WTC11 (cell line): ENCODE results near the gene RCAN2. TPM values are rescaled to one million over a fixed set of nuclear protein-coding genes. Genes with fewer than 3 reads are reported as not detected.

Source experiments
- ATAC-seq: fragments of 200-7000 bp; cut with Tn5 transposase; 2 replicates; pipeline ENCODE4 v1.10.0; 2021; ENCODE audit warnings: mild to moderate bottlenecking, moderate library complexity
- CTCF ChIA-PET: fragments of 300-600 bp; sonication (Branson Sonifier 250); formaldehyde crosslinking; loops from one replicate; lab custom pipeline; 2021; ENCODE audit warnings: antibody characterized with exemption; lab: Charles Lee
- POLR2A ChIA-PET: fragments of 350-600 bp; sonication (Branson Sonifier 250); formaldehyde crosslinking; loops from one replicate; lab custom pipeline; 2021; ENCODE audit warnings: antibody characterized with exemption; lab: Charles Lee
- DNase-seq: peaks from one replicate; pipeline ENCODE4 v3.0.0; 2021; ENCODE audit warnings: low spot score
- H3K27ac Mint-ChIP-seq: 2 replicates; pipeline ENCODE4 v1.8.0; 2021; ENCODE audit warnings: mixed read lengths
- H3K27me3 Mint-ChIP-seq: 2 replicates; pipeline ENCODE4 v1.8.0; 2021; ENCODE audit warnings: low read depth, mild to moderate bottlenecking, moderate library complexity, mixed read lengths
- H3K36me3 Mint-ChIP-seq: 2 replicates; pipeline ENCODE4 v1.8.0; 2021; ENCODE audit warnings: mixed read lengths
- H3K4me1 Mint-ChIP-seq: 2 replicates; pipeline ENCODE4 v1.8.0; 2022; ENCODE audit warnings: mixed read lengths
- H3K4me3 Mint-ChIP-seq: 2 replicates; pipeline ENCODE4 v1.8.0; 2021; ENCODE audit warnings: mild to moderate bottlenecking, moderate library complexity, mixed read lengths
- H3K9me3 Mint-ChIP-seq: 2 replicates; pipeline ENCODE4 v1.8.0; 2021; ENCODE audit warnings: mixed read lengths
- CREM ChIP-seq: sonication (generic); formaldehyde crosslinking; IDR thresholded peaks from 2 replicates; pipeline ENCODE4 v1.8.1; 2022; ENCODE audit warnings: mild to moderate bottlenecking, missing genetic modification reagents, moderate library complexity
- MXD4 ChIP-seq: fragments of 250-450 bp; sonication (Bioruptor Pico); IDR thresholded peaks from 2 replicates; pipeline ENCODE4 v1.8.0; 2021; ENCODE audit warnings: mild to moderate bottlenecking, moderate library complexity, borderline replicate concordance
- MYBL2 ChIP-seq: sonication (generic); formaldehyde crosslinking; IDR thresholded peaks from 2 replicates; pipeline ENCODE4 v1.8.1; 2023; ENCODE audit warnings: mild to moderate bottlenecking, moderate library complexity, missing genetic modification reagents
- NFATC4 ChIP-seq: fragments of 250-450 bp; sonication (Bioruptor Pico); IDR thresholded peaks from 2 replicates; pipeline ENCODE4 v1.9.0; 2021; ENCODE audit warnings: mild to moderate bottlenecking
- RELA ChIP-seq: sonication (generic); formaldehyde crosslinking; IDR thresholded peaks from 2 replicates; pipeline ENCODE4 v1.8.1; 2022; ENCODE audit warnings: missing genetic modification reagents, mild to moderate bottlenecking, borderline replicate concordance
- SP1 ChIP-seq: sonication (generic); formaldehyde crosslinking; conservative IDR thresholded peaks from 2 replicates; pipeline ENCODE4 v1.8.1; 2022; ENCODE audit warnings: missing genetic modification reagents
- TCF7 ChIP-seq: sonication (generic); formaldehyde crosslinking; IDR thresholded peaks from 2 replicates; pipeline ENCODE4 v1.8.0; 2022; ENCODE audit warnings: mild to moderate bottlenecking, low read depth, missing genetic modification reagents, moderate library complexity
- TEAD4 ChIP-seq: sonication (generic); formaldehyde crosslinking; IDR thresholded peaks from 2 replicates; pipeline ENCODE4 v1.8.0; 2022; ENCODE audit warnings: mild to moderate bottlenecking, missing genetic modification reagents
- TP53 ChIP-seq: sonication (generic); formaldehyde crosslinking; IDR thresholded peaks from 2 replicates; pipeline ENCODE4 v1.8.1; 2023; ENCODE audit warnings: mild to moderate bottlenecking, missing genetic modification reagents
- ZNF263 ChIP-seq: sonication (generic); formaldehyde crosslinking; IDR thresholded peaks from 2 replicates; pipeline ENCODE4 v1.8.1; 2022; ENCODE audit warnings: low read depth, mild to moderate bottlenecking, moderate library complexity, missing genetic modification reagents
- ZNF317 ChIP-seq: sonication (generic); formaldehyde crosslinking; IDR thresholded peaks from 2 replicates; pipeline ENCODE4 v1.8.1; 2023; ENCODE audit warnings: low read depth, mild to moderate bottlenecking, moderate library complexity, missing genetic modification reagents, borderline replicate concordance
- total RNA-seq: library from RNA; stranded (reverse); gene quantifications from 3 replicates; pipeline ENCODE4 v1.2.3, GENCODE V29; 2021
- TF ChIP-seq, protein P1 (sequence below): fragments of 250-450 bp; sonication (Bioruptor Pico); IDR thresholded peaks from 2 replicates; pipeline ENCODE4 v1.8.0; 2021; ENCODE audit warnings: mild to moderate bottlenecking
- TF ChIP-seq, protein P2 (sequence below): sonication (generic); formaldehyde crosslinking; conservative IDR thresholded peaks from 2 replicates; pipeline ENCODE4 v1.8.1; 2022; ENCODE audit warnings: mild to moderate bottlenecking, missing genetic modification reagents
- TF ChIP-seq, protein P3 (sequence below): sonication (generic); formaldehyde crosslinking; IDR thresholded peaks from 2 replicates; pipeline ENCODE4 v1.8.1; 2022; ENCODE audit warnings: missing genetic modification reagents, borderline replicate concordance
- TF ChIP-seq, protein P4 (sequence below): fragments of 250-450 bp; sonication (Bioruptor Pico); conservative IDR thresholded peaks from 2 replicates; pipeline ENCODE4 v1.9.0; 2021; ENCODE audit warnings: mild to moderate bottlenecking
- TF ChIP-seq, protein P5 (sequence below): sonication (generic); formaldehyde crosslinking; IDR thresholded peaks from 2 replicates; pipeline ENCODE4 v1.8.1; 2023; ENCODE audit warnings: mild to moderate bottlenecking, missing genetic modification reagents, borderline replicate concordance
- TF ChIP-seq, protein P6 (sequence below): fragments of 250-450 bp; sonication (Bioruptor Pico); IDR thresholded peaks from 2 replicates; pipeline ENCODE4 v1.9.0; 2021; ENCODE audit warnings: mild to moderate bottlenecking
- TF ChIP-seq, protein P7 (sequence below): sonication (generic); formaldehyde crosslinking; IDR thresholded peaks from 2 replicates; pipeline ENCODE4 v1.8.0; 2022; ENCODE audit warnings: mild to moderate bottlenecking, missing genetic modification reagents

Gene RCAN2
- total RNA-seq, 1 experiment from 2014 or later, result 3.9 TPM

DNA sequence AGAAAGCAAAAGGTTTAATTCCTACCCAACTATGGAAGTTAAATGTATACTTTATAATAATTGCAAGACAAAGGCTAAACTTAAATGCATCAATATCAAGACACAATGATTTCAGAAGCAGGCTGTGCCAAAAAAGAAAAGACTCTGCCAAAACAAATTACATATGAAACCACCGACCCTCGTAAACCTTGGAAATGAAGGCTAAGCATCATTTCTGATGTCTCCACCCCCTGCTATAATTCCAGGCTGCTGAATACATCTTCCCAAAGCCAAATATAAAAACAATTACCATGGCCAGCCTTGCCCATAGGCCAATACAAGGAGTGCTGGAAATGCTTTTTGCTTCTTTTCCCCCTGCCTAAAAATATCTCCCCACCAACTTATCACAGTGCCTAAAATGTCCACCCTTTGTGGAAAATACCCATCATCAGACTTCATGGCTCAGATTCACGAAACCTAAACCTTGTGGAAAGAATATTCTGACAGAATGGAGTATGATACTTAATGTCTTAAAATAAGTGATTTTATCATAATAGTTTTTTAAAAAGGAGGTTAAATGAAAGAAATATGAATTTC, 37.4 kb downstream of the RCAN2 start (continued):
- TF ChIP-seq SP1 (CRISPR knock-in tag) (no peak), MYBL2 (CRISPR knock-in tag) (no peak), CREM (CRISPR knock-in tag) (no peak)
- TF ChIP-seq, protein P1, sequence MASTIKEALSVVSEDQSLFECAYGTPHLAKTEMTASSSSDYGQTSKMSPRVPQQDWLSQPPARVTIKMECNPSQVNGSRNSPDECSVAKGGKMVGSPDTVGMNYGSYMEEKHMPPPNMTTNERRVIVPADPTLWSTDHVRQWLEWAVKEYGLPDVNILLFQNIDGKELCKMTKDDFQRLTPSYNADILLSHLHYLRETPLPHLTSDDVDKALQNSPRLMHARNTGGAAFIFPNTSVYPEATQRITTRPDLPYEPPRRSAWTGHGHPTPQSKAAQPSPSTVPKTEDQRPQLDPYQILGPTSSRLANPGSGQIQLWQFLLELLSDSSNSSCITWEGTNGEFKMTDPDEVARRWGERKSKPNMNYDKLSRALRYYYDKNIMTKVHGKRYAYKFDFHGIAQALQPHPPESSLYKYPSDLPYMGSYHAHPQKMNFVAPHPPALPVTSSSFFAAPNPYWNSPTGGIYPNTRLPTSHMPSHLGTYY (CRISPR knock-in tag), result no peak
- TF ChIP-seq, protein P2, sequence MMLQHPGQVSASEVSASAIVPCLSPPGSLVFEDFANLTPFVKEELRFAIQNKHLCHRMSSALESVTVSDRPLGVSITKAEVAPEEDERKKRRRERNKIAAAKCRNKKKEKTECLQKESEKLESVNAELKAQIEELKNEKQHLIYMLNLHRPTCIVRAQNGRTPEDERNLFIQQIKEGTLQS (CRISPR knock-in tag), result no peak

DNA sequence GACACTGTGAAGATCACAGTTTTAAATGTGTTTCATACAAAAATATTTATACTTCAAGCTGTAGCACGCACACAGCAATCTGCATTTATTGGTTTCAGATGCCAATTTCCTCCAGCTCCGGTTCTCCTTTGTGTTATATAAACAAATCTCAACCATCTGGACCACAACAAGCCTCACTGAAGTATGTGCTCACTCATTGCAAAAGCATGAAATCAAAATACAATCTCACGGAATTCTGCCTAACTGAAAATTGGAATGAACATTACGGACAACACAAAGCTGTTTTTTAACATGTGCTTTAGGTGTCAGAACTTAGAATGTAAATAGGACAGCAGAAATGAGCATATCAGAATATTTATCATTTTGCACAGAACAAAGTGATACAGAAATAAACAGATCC, 38.0 kb downstream of the RCAN2 start:
- H3K4me3 Mint-ChIP-seq, result no peak overlapping the region
- DNase-seq, result no peak
- ChIA-PET POLR2A (no interaction called here), CTCF (no interaction called here)
- no peaks in the 10 kb centered on the region for H3K27me3 Mint-ChIP-seq
- peaks cover 16% of the 10 kb centered on the region for H3K9me3 Mint-ChIP-seq
- no peak for ATAC-seq
- no peaks in the 10 kb centered on the region for H3K4me1 Mint-ChIP-seq
- TF ChIP-seq, protein P3, sequence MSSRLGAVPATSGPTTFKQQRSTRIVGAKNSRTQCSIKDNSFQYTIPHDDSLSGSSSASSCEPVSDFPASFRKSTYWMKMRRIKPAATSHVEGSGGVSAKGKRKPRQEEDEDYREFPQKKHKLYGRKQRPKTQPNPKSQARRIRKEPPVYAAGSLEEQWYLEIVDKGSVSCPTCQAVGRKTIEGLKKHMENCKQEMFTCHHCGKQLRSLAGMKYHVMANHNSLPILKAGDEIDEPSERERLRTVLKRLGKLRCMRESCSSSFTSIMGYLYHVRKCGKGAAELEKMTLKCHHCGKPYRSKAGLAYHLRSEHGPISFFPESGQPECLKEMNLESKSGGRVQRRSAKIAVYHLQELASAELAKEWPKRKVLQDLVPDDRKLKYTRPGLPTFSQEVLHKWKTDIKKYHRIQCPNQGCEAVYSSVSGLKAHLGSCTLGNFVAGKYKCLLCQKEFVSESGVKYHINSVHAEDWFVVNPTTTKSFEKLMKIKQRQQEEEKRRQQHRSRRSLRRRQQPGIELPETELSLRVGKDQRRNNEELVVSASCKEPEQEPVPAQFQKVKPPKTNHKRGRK, result no peak
- no peak for TF ChIP-seq TP53 (CRISPR knock-in tag)
- TF ChIP-seq TCF7 (CRISPR knock-in tag), result no peak
- TF ChIP-seq, all 79 proteins: peak for 0
- H3K36me3 Mint-ChIP-seq, result no peaks in the 10 kb centered on the region
- H3K27ac Mint-ChIP-seq, result no peak overlapping the region

DNA sequence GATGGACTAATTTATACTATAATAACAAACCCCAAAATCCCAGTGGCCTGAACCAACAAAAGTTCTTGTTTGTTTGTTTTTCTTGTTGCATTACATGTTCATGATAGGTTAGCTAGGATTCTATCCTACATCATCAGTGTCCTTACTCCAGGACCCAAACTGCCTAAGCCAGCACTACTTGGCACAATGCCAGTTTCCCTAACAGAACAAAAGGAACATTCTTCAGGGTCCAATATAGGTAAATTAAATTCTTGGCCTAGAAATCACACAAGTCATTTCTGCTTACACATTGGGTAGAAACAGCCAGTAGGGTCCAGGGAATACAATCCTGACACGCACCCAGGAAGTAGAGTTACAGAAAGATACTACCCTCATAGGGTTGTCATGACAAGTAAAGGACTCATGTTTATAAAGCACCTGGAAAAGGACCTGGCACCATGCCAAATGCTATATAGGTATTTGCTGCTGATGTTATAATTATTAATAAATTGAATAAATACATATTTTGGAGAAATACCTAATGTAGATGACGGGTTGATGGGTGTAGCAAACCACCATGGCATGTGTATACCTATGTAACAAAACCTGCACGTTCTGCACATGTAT, 38.8 kb downstream of the RCAN2 start:
- ChIA-PET CTCF (no interaction called here), POLR2A (interaction anchor here (0.5 kb wide), 1 partner anchor 846 kb away, joined by 4 read pairs; no protein-coding TSS in a partner anchor)
- ATAC-seq (no peak), DNase-seq (no peak)
- Mint-ChIP-seq H3K4me3 (no peak overlapping the region), H3K36me3 (no peaks in the 10 kb centered on the region), H3K27ac (no peak overlapping the region), H3K27me3 (no peaks in the 10 kb centered on the region), H3K4me1 (no peaks in the 10 kb centered on the region), H3K9me3 (peaks cover 23% of the 10 kb centered on the region)
- TF ChIP-seq, protein P1 (CRISPR knock-in tag), result no peak
- TF ChIP-seq RELA (CRISPR knock-in tag), result no peak
- TF ChIP-seq, protein P4, sequence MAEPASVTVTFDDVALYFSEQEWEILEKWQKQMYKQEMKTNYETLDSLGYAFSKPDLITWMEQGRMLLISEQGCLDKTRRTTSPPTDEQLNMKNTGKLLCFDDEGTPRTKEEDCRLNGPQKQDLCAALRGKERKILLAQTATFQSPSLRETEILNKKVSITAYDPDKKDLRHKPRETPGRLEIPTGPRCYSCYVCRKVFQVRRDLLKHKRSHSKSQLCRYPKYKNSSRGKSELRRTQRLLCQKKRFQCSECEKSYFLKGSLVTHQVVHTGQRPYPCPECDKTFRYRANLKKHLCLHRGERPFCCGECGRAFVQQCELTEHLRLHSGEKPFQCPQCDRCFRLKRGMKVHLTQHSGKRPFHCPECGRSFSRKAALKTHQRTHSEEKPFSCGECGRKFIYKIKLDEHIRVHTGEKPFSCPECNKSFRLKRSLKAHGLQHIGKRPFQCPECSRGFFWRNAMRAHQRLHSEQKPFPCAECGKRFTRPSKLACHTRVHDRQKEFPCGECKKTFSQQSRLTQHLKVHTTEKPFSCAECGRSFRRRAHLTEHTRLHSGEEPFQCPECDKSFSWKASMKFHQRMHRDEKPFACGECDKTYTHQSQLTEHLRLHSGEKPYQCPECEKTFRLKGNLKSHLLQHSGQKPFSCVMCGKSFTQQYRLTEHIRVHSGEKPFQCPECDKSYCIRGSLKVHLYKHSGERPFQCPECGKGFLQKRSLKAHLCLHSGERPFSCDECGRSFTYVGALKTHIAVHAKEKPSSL (CRISPR knock-in tag), result no peak
- TF ChIP-seq MXD4 (CRISPR knock-in tag), result no peak
- TF ChIP-seq ZNF263 (CRISPR knock-in tag), result no peak
- no peak for TF ChIP-seq NFATC4 (CRISPR knock-in tag)
- TF ChIP-seq, protein P5, sequence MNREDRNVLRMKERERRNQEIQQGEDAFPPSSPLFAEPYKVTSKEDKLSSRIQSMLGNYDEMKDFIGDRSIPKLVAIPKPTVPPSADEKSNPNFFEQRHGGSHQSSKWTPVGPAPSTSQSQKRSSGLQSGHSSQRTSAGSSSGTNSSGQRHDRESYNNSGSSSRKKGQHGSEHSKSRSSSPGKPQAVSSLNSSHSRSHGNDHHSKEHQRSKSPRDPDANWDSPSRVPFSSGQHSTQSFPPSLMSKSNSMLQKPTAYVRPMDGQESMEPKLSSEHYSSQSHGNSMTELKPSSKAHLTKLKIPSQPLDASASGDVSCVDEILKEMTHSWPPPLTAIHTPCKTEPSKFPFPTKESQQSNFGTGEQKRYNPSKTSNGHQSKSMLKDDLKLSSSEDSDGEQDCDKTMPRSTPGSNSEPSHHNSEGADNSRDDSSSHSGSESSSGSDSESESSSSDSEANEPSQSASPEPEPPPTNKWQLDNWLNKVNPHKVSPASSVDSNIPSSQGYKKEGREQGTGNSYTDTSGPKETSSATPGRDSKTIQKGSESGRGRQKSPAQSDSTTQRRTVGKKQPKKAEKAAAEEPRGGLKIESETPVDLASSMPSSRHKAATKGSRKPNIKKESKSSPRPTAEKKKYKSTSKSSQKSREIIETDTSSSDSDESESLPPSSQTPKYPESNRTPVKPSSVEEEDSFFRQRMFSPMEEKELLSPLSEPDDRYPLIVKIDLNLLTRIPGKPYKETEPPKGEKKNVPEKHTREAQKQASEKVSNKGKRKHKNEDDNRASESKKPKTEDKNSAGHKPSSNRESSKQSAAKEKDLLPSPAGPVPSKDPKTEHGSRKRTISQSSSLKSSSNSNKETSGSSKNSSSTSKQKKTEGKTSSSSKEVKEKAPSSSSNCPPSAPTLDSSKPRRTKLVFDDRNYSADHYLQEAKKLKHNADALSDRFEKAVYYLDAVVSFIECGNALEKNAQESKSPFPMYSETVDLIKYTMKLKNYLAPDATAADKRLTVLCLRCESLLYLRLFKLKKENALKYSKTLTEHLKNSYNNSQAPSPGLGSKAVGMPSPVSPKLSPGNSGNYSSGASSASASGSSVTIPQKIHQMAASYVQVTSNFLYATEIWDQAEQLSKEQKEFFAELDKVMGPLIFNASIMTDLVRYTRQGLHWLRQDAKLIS (CRISPR knock-in tag), result no peak
- TF ChIP-seq, protein P6, sequence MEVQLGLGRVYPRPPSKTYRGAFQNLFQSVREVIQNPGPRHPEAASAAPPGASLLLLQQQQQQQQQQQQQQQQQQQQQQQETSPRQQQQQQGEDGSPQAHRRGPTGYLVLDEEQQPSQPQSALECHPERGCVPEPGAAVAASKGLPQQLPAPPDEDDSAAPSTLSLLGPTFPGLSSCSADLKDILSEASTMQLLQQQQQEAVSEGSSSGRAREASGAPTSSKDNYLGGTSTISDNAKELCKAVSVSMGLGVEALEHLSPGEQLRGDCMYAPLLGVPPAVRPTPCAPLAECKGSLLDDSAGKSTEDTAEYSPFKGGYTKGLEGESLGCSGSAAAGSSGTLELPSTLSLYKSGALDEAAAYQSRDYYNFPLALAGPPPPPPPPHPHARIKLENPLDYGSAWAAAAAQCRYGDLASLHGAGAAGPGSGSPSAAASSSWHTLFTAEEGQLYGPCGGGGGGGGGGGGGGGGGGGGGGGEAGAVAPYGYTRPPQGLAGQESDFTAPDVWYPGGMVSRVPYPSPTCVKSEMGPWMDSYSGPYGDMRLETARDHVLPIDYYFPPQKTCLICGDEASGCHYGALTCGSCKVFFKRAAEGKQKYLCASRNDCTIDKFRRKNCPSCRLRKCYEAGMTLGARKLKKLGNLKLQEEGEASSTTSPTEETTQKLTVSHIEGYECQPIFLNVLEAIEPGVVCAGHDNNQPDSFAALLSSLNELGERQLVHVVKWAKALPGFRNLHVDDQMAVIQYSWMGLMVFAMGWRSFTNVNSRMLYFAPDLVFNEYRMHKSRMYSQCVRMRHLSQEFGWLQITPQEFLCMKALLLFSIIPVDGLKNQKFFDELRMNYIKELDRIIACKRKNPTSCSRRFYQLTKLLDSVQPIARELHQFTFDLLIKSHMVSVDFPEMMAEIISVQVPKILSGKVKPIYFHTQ (CRISPR knock-in tag), result no peak
- TF ChIP-seq ZNF317, result no peak
- TF ChIP-seq, protein P7, sequence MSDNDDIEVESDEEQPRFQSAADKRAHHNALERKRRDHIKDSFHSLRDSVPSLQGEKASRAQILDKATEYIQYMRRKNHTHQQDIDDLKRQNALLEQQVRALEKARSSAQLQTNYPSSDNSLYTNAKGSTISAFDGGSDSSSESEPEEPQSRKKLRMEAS (CRISPR knock-in tag), result no peak
- no peak for TF ChIP-seq TEAD4
